NCI-H774 (cell line): ENCODE results near the gene CRYGN.
A peak's percentile ranks its signal among the peaks of the same experiment; 100 is the strongest.

Experiments used
- DNase-seq: peaks from one replicate; lab custom pipeline; 2025; lab: John Stamatoyannopoulos, UW

CRYGN gene

GRCh38 chr7:151391358-151391730 is 48.6 kb downstream of the CRYGN start:
- DNase-seq: no peak

GRCh38 chr7:151390598-151391357 is 49.2 kb downstream of the CRYGN start:
- DNase-seq: no peak

- no peak for DNase-seq
These were observed 50.0 kb downstream of the CRYGN start for GRCh38 chr7:151389768-151390597.

- no peak for DNase-seq
These were observed 50.7 kb downstream of the CRYGN start for GRCh38 chr7:151389096-151389767.

GRCh38 chr7:151388430-151388829 is 51.5 kb downstream of the CRYGN start:
- no peak for DNase-seq

- no peak for DNase-seq
These were observed 52.0 kb downstream of the CRYGN start for GRCh38 chr7:151388007-151388297.

GRCh38 chr7:151387161-151388006 is 52.6 kb downstream of the CRYGN start:
- DNase-seq: no peak

GRCh38 chr7:151386301-151387160 is 53.4 kb downstream of the CRYGN start:
- no peak for DNase-seq

- DNase-seq: no peak
These were observed 54.2 kb downstream of the CRYGN start for GRCh38 chr7:151385626-151386300.

GRCh38 chr7:151384776-151385625 is 54.9 kb downstream of the CRYGN start:
- DNase-seq: no peak

- no peak for DNase-seq
These were observed 55.6 kb downstream of the CRYGN start for GRCh38 chr7:151384352-151384697.

GRCh38 chr7:151383638-151384351 is 56.1 kb downstream of the CRYGN start:
- no peak for DNase-seq

GRCh38 chr7:151382079-151382885 is 57.7 kb downstream of the CRYGN start:
- no peak for DNase-seq

GRCh38 chr7:151381348-151382078 is 58.4 kb downstream of the CRYGN start:
- peak; percentile 28 for DNase-seq

GRCh38 chr7:151381098-151381347 is 58.9 kb downstream of the CRYGN start:
- no peak for DNase-seq

GRCh38 chr7:151380199-151381097 is 59.5 kb downstream of the CRYGN start:
- DNase-seq: no peak
